ENCODE data around the gene CFHR5.
"Not testable (repeated sequence)": the region's sequence is repeated elsewhere in the genome, so short reads cannot be mapped to it uniquely, and the experiment has no call there.

CFHR5 gene

GRCh38 chr1:196960854-196961253 lies 16.5 kb upstream of the CFHR5 start:
- TF ChIP-seq, protein P1, sequence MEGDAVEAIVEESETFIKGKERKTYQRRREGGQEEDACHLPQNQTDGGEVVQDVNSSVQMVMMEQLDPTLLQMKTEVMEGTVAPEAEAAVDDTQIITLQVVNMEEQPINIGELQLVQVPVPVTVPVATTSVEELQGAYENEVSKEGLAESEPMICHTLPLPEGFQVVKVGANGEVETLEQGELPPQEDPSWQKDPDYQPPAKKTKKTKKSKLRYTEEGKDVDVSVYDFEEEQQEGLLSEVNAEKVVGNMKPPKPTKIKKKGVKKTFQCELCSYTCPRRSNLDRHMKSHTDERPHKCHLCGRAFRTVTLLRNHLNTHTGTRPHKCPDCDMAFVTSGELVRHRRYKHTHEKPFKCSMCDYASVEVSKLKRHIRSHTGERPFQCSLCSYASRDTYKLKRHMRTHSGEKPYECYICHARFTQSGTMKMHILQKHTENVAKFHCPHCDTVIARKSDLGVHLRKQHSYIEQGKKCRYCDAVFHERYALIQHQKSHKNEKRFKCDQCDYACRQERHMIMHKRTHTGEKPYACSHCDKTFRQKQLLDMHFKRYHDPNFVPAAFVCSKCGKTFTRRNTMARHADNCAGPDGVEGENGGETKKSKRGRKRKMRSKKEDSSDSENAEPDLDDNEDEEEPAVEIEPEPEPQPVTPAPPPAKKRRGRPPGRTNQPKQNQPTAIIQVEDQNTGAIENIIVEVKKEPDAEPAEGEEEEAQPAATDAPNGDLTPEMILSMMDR (conservative IDR thresholded peaks at IDR 0.05; ENCODE audit: low read depth, low read length) = no peak
- DNase-seq (ENCODE audit: low read depth) = no peak
- no peak overlapping the region for H3K4me3 ChIP-seq (ENCODE audit: low read length)

DNA sequence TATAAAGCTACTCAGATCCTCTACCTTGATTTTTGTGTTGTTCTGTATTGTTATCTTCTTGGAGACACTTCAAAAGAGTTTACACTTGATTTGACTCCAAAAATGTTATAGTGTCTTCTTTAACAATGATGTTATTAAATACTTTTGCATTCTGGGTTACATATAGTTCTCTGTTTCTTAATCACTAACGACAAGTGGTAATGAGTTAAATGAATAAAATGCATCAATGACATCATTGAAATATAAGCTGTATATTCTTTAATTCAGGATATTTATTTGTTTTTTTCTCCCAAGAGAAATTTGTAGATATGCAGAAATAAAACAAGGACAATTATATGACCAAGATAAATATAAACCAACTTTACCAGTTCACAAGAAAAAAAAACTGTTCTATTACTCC lies 7.2 kb upstream of the CFHR5 start:
- TF ChIP-seq, protein P1 (conservative IDR thresholded peaks at IDR 0.05; ENCODE audit: low read depth, low read length) = no peak
- H3K4me3 ChIP-seq (ENCODE audit: low read length) = no peak overlapping the region
- no peak for DNase-seq (ENCODE audit: low read depth)

DNA sequence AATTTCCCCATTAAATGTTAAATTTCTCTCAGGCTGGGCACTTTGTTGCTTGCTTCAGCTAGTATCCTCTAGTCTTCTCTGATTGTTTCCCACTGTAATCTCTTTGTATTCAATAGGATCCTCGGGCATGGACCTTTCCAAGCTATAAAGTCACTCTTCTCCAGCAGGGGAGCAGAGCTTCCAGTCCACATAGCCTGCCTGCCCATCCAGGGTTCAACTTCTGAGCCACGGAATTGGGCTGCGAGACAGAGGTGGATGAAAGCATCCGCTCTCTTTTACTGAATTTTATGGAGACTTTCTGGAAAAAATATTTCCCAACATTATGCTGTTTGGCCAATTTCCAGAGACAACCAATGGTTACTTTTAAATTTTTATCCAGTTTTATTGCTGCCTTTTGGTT lies 1.1 kb upstream of the CFHR5 start:
- no peak for DNase-seq (ENCODE audit: low read depth)
- no peak overlapping the region for H3K4me3 ChIP-seq (ENCODE audit: low read length)
- TF ChIP-seq, protein P1 (conservative IDR thresholded peaks at IDR 0.05; ENCODE audit: low read depth, low read length) = no peak

DNA sequence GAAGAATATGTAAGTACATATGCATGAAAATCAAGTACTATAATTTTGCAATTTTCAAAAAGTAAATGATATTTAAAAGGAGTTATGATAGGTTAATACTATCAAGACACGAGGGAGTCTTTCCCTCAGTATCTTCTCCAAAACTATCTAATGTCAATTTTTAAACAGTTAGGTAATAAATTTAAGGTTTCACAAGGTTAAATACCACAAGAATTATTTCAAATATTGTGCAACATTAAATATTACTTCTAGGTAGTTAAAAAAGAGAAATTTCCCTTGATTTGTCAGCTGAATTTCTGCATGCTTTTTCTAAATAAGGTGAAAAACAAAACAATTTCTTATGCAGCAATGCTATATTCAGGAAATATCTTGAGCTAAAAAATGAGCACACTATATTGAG lies 3.5 kb downstream of the CFHR5 start:
- DNase-seq (ENCODE audit: low read depth) = no peak
- H3K4me3 ChIP-seq (ENCODE audit: low read length) = no peak overlapping the region
- TF ChIP-seq, protein P1 (conservative IDR thresholded peaks at IDR 0.05; ENCODE audit: low read depth, low read length) = no peak

GRCh38 chr1:196982247-196982646 lies 4.9 kb downstream of the CFHR5 start:
- DNase-seq (ENCODE audit: low read depth); H3K4me3 ChIP-seq (ENCODE audit: low read length): not testable (repeated sequence)

- DNase-seq (ENCODE audit: low read depth) = peak; percentile 4
- not testable (repeated sequence) for H3K4me3 ChIP-seq (ENCODE audit: low read length)
Measured at GRCh38 chr1:196991919-196992651, 14.7 kb downstream of the CFHR5 start.

DNA sequence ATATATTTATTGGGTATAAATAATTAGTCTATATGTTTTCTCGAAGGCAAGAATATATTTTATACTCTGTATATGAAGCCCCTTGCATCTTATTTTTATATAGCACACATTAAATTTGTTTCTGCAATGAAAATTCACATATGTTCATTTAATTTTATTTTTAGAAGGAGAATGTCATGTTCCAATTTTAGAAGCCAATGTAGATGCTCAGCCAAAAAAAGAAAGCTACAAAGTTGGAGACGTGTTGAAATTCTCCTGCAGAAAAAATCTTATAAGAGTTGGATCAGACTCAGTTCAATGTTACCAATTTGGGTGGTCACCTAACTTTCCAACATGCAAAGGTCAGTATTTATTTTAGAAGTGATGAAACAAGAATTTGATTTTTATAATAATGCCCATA lies 16.6 kb downstream of the CFHR5 start:
- no peak for DNase-seq (ENCODE audit: low read depth)
- H3K4me3 ChIP-seq (ENCODE audit: low read length) = no peak overlapping the region
- TF ChIP-seq, protein P1 (conservative IDR thresholded peaks at IDR 0.05; ENCODE audit: low read depth, low read length) = no peak

DNA sequence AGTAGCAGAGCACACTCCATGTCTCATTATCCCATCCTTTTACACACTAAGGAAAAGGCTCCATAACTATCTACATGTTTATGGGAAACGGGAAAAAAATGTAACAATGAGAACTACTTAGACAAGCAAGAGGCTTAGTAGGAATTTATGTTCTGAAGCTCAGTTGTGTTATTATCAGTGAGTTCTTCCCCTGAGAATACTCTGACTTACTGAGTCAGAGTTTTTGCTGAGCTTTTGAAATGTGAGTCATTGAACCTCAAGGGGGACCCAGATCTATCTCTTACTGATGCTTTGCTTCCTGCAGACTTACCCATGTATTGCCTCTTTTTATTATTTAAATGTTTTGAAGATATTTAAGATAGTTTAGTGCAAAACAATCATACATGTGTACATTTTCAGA lies 20.1 kb downstream of the CFHR5 start:
- no peak overlapping the region for H3K4me3 ChIP-seq (ENCODE audit: low read length)
- peak; percentile 6 for DNase-seq (ENCODE audit: low read depth)
- TF ChIP-seq, protein P1 (conservative IDR thresholded peaks at IDR 0.05; ENCODE audit: low read depth, low read length) = no peak

All from retinal pigment epithelial cell (primary cell).